Ovary (tissue), 3 donors: Measurements from ENCODE around the gene TCF4.

Source experiments
- POLR2A ChIP-seq: fragments of 450-650 bp; IDR thresholded peaks from one replicate; pipeline ENCODE4 v1.6.1; 2017; ENCODE audit warnings: antibody characterized with exemption, mild to moderate bottlenecking, moderate library complexity
- TF ChIP-seq, protein P1 (sequence below), 3 donors: fragments of 450-650 bp in 2 of 3; fragments of 200-600 bp in 1 of 3; IDR thresholded peaks; one replicate each; pipeline versions ENCODE4 v1.5.1 to v1.8.0; 2016 to 2022; ENCODE audit warnings: antibody characterized with exemption in 3 of 3, mild to moderate bottlenecking in 1 of 3
- donor health status: DM: no; HTN: no; CAD: no.

DNA sequence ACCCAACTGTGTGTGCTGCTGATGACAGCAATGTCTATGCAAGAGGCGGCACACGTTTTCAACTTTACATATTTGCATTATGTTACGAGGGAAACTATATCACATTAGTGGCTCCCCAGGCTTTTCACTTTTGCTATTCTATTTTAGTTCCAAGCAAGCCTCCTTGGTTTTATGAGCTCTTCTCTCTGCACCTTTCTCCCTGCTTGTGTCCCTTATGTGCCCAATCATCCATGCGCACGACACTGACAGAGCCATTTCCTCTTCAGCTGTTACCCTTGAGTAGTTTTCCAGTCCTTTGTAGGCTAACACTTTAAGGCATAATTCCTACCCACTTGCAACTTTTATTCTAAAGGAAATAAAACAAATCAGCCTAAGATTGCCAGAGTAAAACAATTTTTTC, 154.3 kb downstream of the TCF4 start:
- TF ChIP-seq, protein P1, sequence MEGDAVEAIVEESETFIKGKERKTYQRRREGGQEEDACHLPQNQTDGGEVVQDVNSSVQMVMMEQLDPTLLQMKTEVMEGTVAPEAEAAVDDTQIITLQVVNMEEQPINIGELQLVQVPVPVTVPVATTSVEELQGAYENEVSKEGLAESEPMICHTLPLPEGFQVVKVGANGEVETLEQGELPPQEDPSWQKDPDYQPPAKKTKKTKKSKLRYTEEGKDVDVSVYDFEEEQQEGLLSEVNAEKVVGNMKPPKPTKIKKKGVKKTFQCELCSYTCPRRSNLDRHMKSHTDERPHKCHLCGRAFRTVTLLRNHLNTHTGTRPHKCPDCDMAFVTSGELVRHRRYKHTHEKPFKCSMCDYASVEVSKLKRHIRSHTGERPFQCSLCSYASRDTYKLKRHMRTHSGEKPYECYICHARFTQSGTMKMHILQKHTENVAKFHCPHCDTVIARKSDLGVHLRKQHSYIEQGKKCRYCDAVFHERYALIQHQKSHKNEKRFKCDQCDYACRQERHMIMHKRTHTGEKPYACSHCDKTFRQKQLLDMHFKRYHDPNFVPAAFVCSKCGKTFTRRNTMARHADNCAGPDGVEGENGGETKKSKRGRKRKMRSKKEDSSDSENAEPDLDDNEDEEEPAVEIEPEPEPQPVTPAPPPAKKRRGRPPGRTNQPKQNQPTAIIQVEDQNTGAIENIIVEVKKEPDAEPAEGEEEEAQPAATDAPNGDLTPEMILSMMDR (IDR thresholded peaks at IDR 0.05): no peak
- TF ChIP-seq POLR2A: no peak
